HepG2 (cell line): Measurements from ENCODE around the gene PRKG1. TPM values are rescaled to one million over a fixed set of nuclear protein-coding genes. Genes with fewer than 3 reads are reported as not detected.

Source experiments
- ATAC-seq: fragments of 200-7000 bp; cut with Tn5 transposase; 3 replicates; pipeline ENCODE4 v1.9.1; 2020; ENCODE audit warnings: mild to moderate bottlenecking, moderate library complexity
- BruUV-seq: library from RNA; stranded (reverse); fragments of 400-500 nt; replicated peaks from 2 replicates; lab custom pipeline; 2021; lab: Mats Ljungman, UMichigan
- CTCF ChIA-PET: fragments of 300-600 bp; formaldehyde crosslinking; extraction: SDS; loops from one replicate; lab custom pipeline; 2021; ENCODE audit warnings: low total read pairs, inconsistent platforms, low intra/inter-chr PET ratio; lab: Yijun Ruan, JAX
- POLR2A ChIA-PET: fragments of 350-600 bp; sonication (Branson Sonifier 250); formaldehyde crosslinking; loops from one replicate; lab custom pipeline; 2020; ENCODE audit warnings: antibody characterized with exemption, inconsistent platforms; lab: Yijun Ruan, JAX
- DNase-seq: peaks from one replicate; pipeline ENCODE4 v3.0.0-alpha.2; 2015; ENCODE audit warnings: low spot score
- FAIRE-seq: peaks from 3 replicates; lab custom pipeline; 2011; peaks lifted over from hg19 to GRCh38; lab: Jason Lieb, UNC
- H2AFZ ChIP-seq: one replicate; pipeline ENCODE4 v1.6.1; 2011; ENCODE audit warnings: low read length, inconsistent platforms
- H3K27ac ChIP-seq: fragments of 300-600 bp; 3 replicates; pipeline ENCODE4 v1.8.0; 2011; ENCODE audit warnings: mixed run types, mild to moderate bottlenecking, mixed read lengths, low read length, inconsistent platforms; ENCODE audit not compliant: insufficient read depth; ENCODE audit errors: extremely low read length
- H3K27me3 ChIP-seq, 2 experiments: fragments of 200-600 bp in 1 of 2; 2 replicates in 1 of 2; 3 replicates in 1 of 2; pipeline versions ENCODE4 v1.6.0 to v1.8.0; 2011; ENCODE audit warnings: low read length in 2 of 2, mild to moderate bottlenecking in 2 of 2, moderate library complexity in 2 of 2, inconsistent platforms in 1 of 2; ENCODE audit not compliant: insufficient read depth in 2 of 2, control insufficient read depth in 1 of 2
- H3K36me3 ChIP-seq, 2 experiments: fragments of 200-600 bp in 1 of 2; replicated peaks in 1 of 2; 2 replicates in 1 of 2; 3 replicates in 1 of 2; pipeline versions ENCODE4 v1.5.1 to v1.8.0; 2011; ENCODE audit warnings: low read length in 2 of 2, inconsistent platforms in 1 of 2; ENCODE audit not compliant: insufficient read depth in 2 of 2, control insufficient read depth in 1 of 2
- H3K4me1 ChIP-seq: 2 replicates; pipeline ENCODE4 v1.5.1; 2012; ENCODE audit warnings: low read length, inconsistent platforms; ENCODE audit not compliant: insufficient read depth
- H3K4me2 ChIP-seq: 2 replicates; pipeline ENCODE4 v1.6.0; 2011; ENCODE audit warnings: low read depth, low read length, inconsistent platforms
- H3K4me3 ChIP-seq, 3 experiments: fragments of 200-600 bp in 1 of 3; sonication (generic), shearing (Covaris generic) in 1 of 3; replicated peaks in 1 of 3; 2 replicates each; pipeline ENCODE4 v1.5.1; 2011 to 2016; ENCODE audit warnings: low read length in 3 of 3, inconsistent platforms in 2 of 3, low read depth in 2 of 3, mild to moderate bottlenecking in 2 of 3, control low read depth in 1 of 3, mixed read lengths in 1 of 3; ENCODE audit not compliant: insufficient read depth in 1 of 3
- H3K79me2 ChIP-seq: one replicate; pipeline ENCODE4 v1.6.1; 2011; ENCODE audit warnings: low read length, inconsistent platforms; ENCODE audit not compliant: insufficient read depth
- H3K9ac ChIP-seq: 2 replicates; pipeline ENCODE4 v1.6.0; 2011; ENCODE audit warnings: mild to moderate bottlenecking, low read depth, low read length, inconsistent platforms; ENCODE audit not compliant: insufficient read depth
- H3K9me3 ChIP-seq: 2 replicates; pipeline ENCODE4 v1.5.1; 2012; ENCODE audit warnings: mild to moderate bottlenecking, low read length
- H4K20me1 ChIP-seq: 2 replicates; pipeline ENCODE4 v1.6.0; 2011; ENCODE audit warnings: inconsistent platforms, mild to moderate bottlenecking, low read length, moderate library complexity; ENCODE audit not compliant: insufficient read depth
- BCL6 ChIP-seq: IDR thresholded peaks from 2 replicates; pipeline ENCODE4 v1.6.1; 2016; ENCODE audit warnings: missing genetic modification reagents, missing compliant biosample characterization
- CCDC6 ChIP-seq: sonication (generic); formaldehyde crosslinking; IDR thresholded peaks from 2 replicates; pipeline ENCODE4 v1.8.1; 2022; ENCODE audit warnings: mild to moderate bottlenecking, missing genetic modification reagents, moderate library complexity
- CREB1 ChIP-seq, 2 experiments: fragments of 450-650 bp in 1 of 2; IDR thresholded peaks; 2 replicates each; pipeline ENCODE4 v1.6.1; 2016 to 2017; ENCODE audit warnings: control low read depth in 1 of 2, mild to moderate bottlenecking in 1 of 2, missing compliant biosample characterization in 1 of 2, missing genetic modification characterization in 1 of 2
- E2F1 ChIP-seq: sonication (generic); formaldehyde crosslinking; IDR thresholded peaks from 2 replicates; pipeline ENCODE4 v1.5.0; 2020; ENCODE audit warnings: missing genetic modification reagents
- EEA1 ChIP-seq: sonication (generic); formaldehyde crosslinking; IDR thresholded peaks from 2 replicates; pipeline ENCODE4 v1.5.1; 2020; ENCODE audit warnings: mild to moderate bottlenecking, missing genetic modification reagents, borderline replicate concordance
- ELF3 ChIP-seq: IDR thresholded peaks from 2 replicates; pipeline ENCODE4 v1.6.1; 2016; ENCODE audit warnings: missing genetic modification reagents, missing compliant biosample characterization
- ETV5 ChIP-seq: IDR thresholded peaks from 2 replicates; pipeline ENCODE4 v1.6.1; 2018; ENCODE audit warnings: missing biosample characterization, missing genetic modification reagents, inconsistent platforms, borderline replicate concordance
- MED1 ChIP-seq: sonication (generic); formaldehyde crosslinking; IDR thresholded peaks from 2 replicates; pipeline ENCODE4 v1.4.0; 2020; ENCODE audit warnings: missing genetic modification reagents
- PRDM10 ChIP-seq: sonication (generic); formaldehyde crosslinking; IDR thresholded peaks from 2 replicates; pipeline ENCODE4 v1.4.0; 2020; ENCODE audit warnings: low read depth, missing genetic modification reagents
- RBAK ChIP-seq: sonication (generic); formaldehyde crosslinking; IDR thresholded peaks from 2 replicates; pipeline ENCODE4 v1.5.1; 2020; ENCODE audit warnings: mild to moderate bottlenecking, missing genetic modification reagents
- SETDB1 ChIP-seq: sonication (generic); formaldehyde crosslinking; IDR thresholded peaks from 2 replicates; pipeline ENCODE4 v1.5.1; 2020; ENCODE audit warnings: missing genetic modification reagents, mild to moderate bottlenecking, borderline replicate concordance
- SPEN ChIP-seq: sonication (generic); formaldehyde crosslinking; IDR thresholded peaks from 2 replicates; pipeline ENCODE4 v1.5.1; 2020; ENCODE audit warnings: low read depth, mild to moderate bottlenecking, missing genetic modification reagents
- TAF1 ChIP-seq: sonication (generic); formaldehyde crosslinking; IDR thresholded peaks from 2 replicates; pipeline ENCODE4 v1.4.0; 2020; ENCODE audit warnings: missing genetic modification reagents
- TFE3 ChIP-seq: IDR thresholded peaks from 2 replicates; pipeline ENCODE4 v1.6.1; 2016
- ZBTB26 ChIP-seq: IDR thresholded peaks from 2 replicates; pipeline ENCODE4 v1.6.1; 2016; ENCODE audit warnings: missing compliant biosample characterization, missing genetic modification reagents, borderline replicate concordance
- ZMYM2 ChIP-seq: sonication (generic); formaldehyde crosslinking; IDR thresholded peaks from 2 replicates; pipeline ENCODE4 v1.8.0; 2022; ENCODE audit warnings: mild to moderate bottlenecking, missing genetic modification reagents
- ZNF180 ChIP-seq: sonication (generic); formaldehyde crosslinking; IDR thresholded peaks from 2 replicates; pipeline ENCODE4 v1.4.0; 2020; ENCODE audit warnings: low read depth, missing genetic modification reagents, borderline replicate concordance
- ZNF263 ChIP-seq: sonication (generic); formaldehyde crosslinking; IDR thresholded peaks from 2 replicates; pipeline ENCODE4 v1.4.0; 2020; ENCODE audit warnings: missing genetic modification reagents
- ZNF891 ChIP-seq: sonication (generic); formaldehyde crosslinking; IDR thresholded peaks from 2 replicates; pipeline ENCODE4 v1.5.0; 2020; ENCODE audit warnings: mild to moderate bottlenecking, missing genetic modification reagents
- WGBS: methylation state at CpG from one replicate; pipeline ENCODE4 v1.1.6; 2017; ENCODE audit warnings: low lambda C conversion rate; 5-methylcytosine and 5-hydroxymethylcytosine counted together
- in situ Hi-C: cut with HindIII; loops from 2 replicates; pipeline ENCODE4 v1.10.0; 2017; ENCODE audit warnings: low pct_unique_long_range_greater_than_20kb; ENCODE audit not compliant: extremely low pct_ligation_motif_present
- intact Hi-C: fragments of 100-400 bp; cut with micrococcal nuclease; formaldehyde crosslinking; loops from one replicate; pipeline ENCODE4 v1.10.0; 2022; ENCODE audit not compliant: unreplicated experiment
- polyA plus RNA-seq, 8 experiments: library from polyadenylated mRNA; depleted of rRNA in 3 of 8; stranded (reverse) in 7 of 8; unstranded in 1 of 8; fragments of >200 nt; fragmentation: Illumina TruSeq in 4 of 8; extraction: Trizol in 4 of 8; gene quantifications; 2 replicates each; pipeline versions ENCODE4 v1.2.1 to v1.2.3, GENCODE V29; 2011 to 2016; ENCODE audit warnings: low read depth in 4 of 8, missing spikeins in 1 of 8, mixed read lengths in 1 of 8; ENCODE audit not compliant: insufficient read depth in 1 of 8
- total RNA-seq, 5 experiments: library from RNA; depleted of rRNA; stranded (reverse); fragments of >200 nt; fragmentation: Illumina TruSeq; extraction: Trizol; gene quantifications; 2 replicates each; pipeline ENCODE4 v1.2.3, GENCODE V29; 2016; ENCODE audit warnings: low read depth in 1 of 5

PRKG1 gene
- total and polyA plus RNA-seq, 2 of the 13 experiments (the other 11 are each of a cell fraction or from before 2014, with no cell fraction given): 0.01 TPM; not detected in 1

- H3K36me3 ChIP-seq: no peaks in the 10 kb centered on the region
- H3K4me1 ChIP-seq: no peaks in the 10 kb centered on the region
- H3K4me2 ChIP-seq: no peak overlapping the region
- H2AFZ ChIP-seq: no peak overlapping the region
- H3K9me3 ChIP-seq: no peaks in the 10 kb centered on the region
- no peak overlapping the region for H3K9ac ChIP-seq
- H3K4me3 ChIP-seq: no peak overlapping the region
- no peaks in the 10 kb centered on the region for H3K79me2 ChIP-seq
- no TSS peak for BruUV-seq
- intact Hi-C loops: no loop called here
- TF ChIP-seq MED1 (CRISPR knock-in tag) (no peak), CREB1 (IDR thresholded peaks at IDR 0.05) (no peak), CREB1 (CRISPR knock-in tag; IDR thresholded peaks at IDR 0.05) (no peak), ZNF263 (CRISPR knock-in tag) (no peak), ELF3 (CRISPR knock-in tag) (no peak), SETDB1 (CRISPR knock-in tag) (no peak), EEA1 (CRISPR knock-in tag) (no peak), SPEN (CRISPR knock-in tag) (no peak), E2F1 (no peak), ZBTB26 (CRISPR knock-in tag) (no peak), ZNF180 (CRISPR knock-in tag) (no peak), PRDM10 (CRISPR knock-in tag) (no peak), TFE3 (CRISPR knock-in tag) (no peak), RBAK (CRISPR knock-in tag) (no peak), ETV5 (CRISPR knock-in tag) (no peak), CCDC6 (CRISPR knock-in tag) (no peak), ZNF891 (CRISPR knock-in tag) (no peak), BCL6 (CRISPR knock-in tag) (no peak), ZMYM2 (CRISPR knock-in tag) (no peak), TAF1 (CRISPR knock-in tag) (no peak)
- no peaks in the 10 kb centered on the region; a peak in 1 of 5 replicates for H3K27me3 ChIP-seq
- ATAC-seq (no peak), FAIRE-seq (no peak), DNase-seq (no peak)
- no peak overlapping the region for H3K27ac ChIP-seq
- WGBS: 0% methylated on average over 3 of the region's 3 CpGs
- POLR2A ChIA-PET: no interaction called here
- H4K20me1 ChIP-seq: no peaks in the 10 kb centered on the region
- CTCF ChIA-PET: no interaction called here
- in situ Hi-C loops: no loop called here
Measured at GRCh38 chr10:51800121-51800520, 725.8 kb downstream of the PRKG1 start.
